H1 (cell line): Measurements from ENCODE around the gene SLC35F3. TPM values are rescaled to one million over a fixed set of nuclear protein-coding genes. Genes with fewer than 3 reads are reported as not detected.

ENCODE experiments used
- ATF3 ChIP-seq: IDR thresholded peaks from 2 replicates; pipeline ENCODE4 v1.6.1; 2011; ENCODE audit warnings: low read depth, mild to moderate bottlenecking, low read length; ENCODE audit not compliant: insufficient read depth
- SRF ChIP-seq: IDR thresholded peaks from 2 replicates; pipeline ENCODE4 v1.6.1; 2011; ENCODE audit warnings: mild to moderate bottlenecking, low read depth, low read length, moderate library complexity
- SUZ12 ChIP-seq: fragments of 200-600 bp; sonication (generic); IDR thresholded peaks from 2 replicates; pipeline ENCODE4 v1.6.1; 2012; ENCODE audit warnings: mild to moderate bottlenecking, inconsistent platforms, low read length, moderate library complexity, mixed read lengths
- polyA plus RNA-seq, 7 experiments: library from polyadenylated mRNA; depleted of rRNA in 3 of 7; stranded (reverse) in 5 of 7; unstranded in 2 of 7; fragments of >200 nt in 5 of 7; fragments of 200-250 nt in 2 of 7; gene quantifications; 1 replicate in 5 of 7; 2 replicates in 1 of 7; 4 replicates in 1 of 7; pipeline versions ENCODE4 v1.2.1 to v1.2.3, GENCODE V29; 2011 to 2013; ENCODE audit warnings: missing spikeins in 2 of 7, mixed read lengths in 2 of 7
- total RNA-seq: library from RNA; stranded (reverse); fragmentation: NEBNext Ultra II Directional; extraction: Animal tissue kit (Norgen Biotek cat#: 25700); gene quantifications from 2 replicates; pipeline ENCODE4 v1.2.1, GENCODE V29; 2021

SLC35F3 gene
- total and polyA plus RNA-seq, 2 of the 8 experiments (the other 6 are each of a cell fraction or from before 2014, with no cell fraction given) = 0.78 to 1.2 TPM

GRCh38 chr1:234199476-234200127 is 295.1 kb downstream of the SLC35F3 start (continued):
- TF ChIP-seq SUZ12 (no peak), ATF3 (no peak), SRF (no peak)
